HG03432 (cell line): ENCODE data around the gene COMP.

Source experiments
- ATAC-seq: cut with Tn5 transposase; IDR thresholded peaks from one replicate; pipeline ENCODE4 v1.9.1; 2021; ENCODE audit warnings: mild to moderate bottlenecking, moderate library complexity; ENCODE audit not compliant: unreplicated experiment

COMP gene

GRCh38 chr19:18783958-18784785, 6.9 kb downstream of the COMP start:
- no peak for ATAC-seq

GRCh38 chr19:18782559-18783225, 8.4 kb downstream of the COMP start:
- ATAC-seq: no peak

GRCh38 chr19:18781885-18782527, 9.1 kb downstream of the COMP start:
- ATAC-seq: no peak

DNA sequence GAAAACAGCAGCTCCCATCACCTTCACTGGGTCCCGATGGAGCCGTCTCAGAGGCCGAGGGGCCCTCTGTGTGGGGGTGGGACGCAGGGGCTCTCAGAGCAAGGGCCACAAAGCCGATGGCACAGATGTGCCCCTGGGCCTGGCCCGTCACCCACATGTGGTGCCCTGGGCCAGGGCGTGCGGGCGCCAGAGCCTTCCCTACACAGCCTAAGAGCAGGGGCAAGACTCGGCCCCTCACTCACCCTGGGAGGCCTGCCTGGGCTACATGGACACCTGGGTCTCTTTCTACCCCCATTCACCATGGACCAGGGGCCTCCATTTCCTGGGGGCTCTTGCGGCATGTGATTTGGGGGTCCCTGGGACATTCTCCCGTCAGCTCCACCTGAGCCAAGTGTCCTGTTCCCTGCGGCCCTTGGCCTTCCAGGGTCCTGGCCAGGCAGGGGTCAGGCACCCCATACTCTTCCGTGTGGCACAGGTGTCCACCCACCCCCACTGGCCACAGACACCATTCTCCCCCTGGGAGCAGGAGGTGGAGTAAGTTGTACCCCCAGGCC, 10.0 kb downstream of the COMP start:
- no peak for ATAC-seq

DNA sequence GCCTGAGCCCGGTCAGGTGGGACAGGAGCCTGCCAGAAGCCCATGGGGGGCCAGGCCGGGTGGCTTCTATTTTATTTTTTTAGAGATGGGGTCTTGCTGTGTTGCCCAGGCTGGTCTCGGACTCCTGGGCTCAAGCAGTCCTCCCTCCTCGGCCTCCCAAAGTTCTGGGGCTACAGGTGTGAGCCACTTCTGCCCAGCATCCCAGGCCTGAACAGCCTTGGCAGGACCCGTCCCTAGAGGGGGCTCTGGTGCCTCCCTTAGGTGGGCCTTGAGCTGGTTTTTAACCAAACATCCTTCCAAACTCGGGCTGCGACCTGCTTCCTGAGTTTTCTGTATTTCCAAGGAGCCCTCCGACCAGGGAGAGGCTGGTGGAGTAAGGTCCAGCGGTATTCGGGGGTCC, 10.5 kb downstream of the COMP start:
- ATAC-seq: no peak

GRCh38 chr19:18780081-18780480, 11.0 kb downstream of the COMP start:
- no peak for ATAC-seq

- ATAC-seq: no peak
Measured at GRCh38 chr19:18778826-18779495, 12.1 kb downstream of the COMP start.

- no peak for ATAC-seq
Measured at GRCh38 chr19:18778076-18778389, 13.1 kb downstream of the COMP start.

- no peak for ATAC-seq
Measured at GRCh38 chr19:18777301-18778075, 13.6 kb downstream of the COMP start.

- no peak for ATAC-seq
Measured at GRCh38 chr19:18776736-18777135, 14.4 kb downstream of the COMP start.

GRCh38 chr19:18776288-18776594, 14.9 kb downstream of the COMP start:
- ATAC-seq: no peak

DNA sequence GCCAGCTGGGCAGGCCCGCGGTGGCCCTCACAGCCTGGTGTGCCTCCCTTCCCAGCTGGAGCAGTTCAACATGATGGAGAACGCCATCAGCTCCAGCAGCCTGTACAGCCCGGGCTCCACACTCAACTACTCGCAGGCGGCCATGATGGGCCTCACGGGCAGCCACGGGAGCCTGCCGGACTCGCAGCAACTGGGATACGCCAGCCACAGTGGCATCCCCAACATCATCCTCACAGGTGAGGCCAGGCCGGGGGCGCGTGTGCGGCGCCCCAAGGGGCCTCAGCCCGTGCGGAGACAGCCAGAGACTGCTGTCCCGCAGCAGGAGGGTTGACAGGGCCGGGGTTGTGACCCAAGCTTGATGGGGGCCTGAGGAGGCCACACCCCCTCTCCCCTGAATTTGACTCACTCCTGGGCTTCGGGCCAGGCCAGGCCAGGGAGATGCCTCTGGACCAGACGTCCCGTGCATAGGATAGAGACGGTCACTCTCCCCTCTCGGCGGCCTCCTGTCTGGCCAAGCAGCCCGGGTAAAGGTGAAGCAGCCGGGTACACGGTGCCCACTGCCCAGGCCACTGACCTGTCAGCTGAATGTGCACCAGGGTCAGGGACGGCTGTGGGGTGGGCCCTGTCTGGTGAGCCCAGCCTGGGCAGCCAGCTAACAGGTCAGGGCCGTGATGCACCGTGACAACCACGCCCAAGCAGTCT, 15.4 kb downstream of the COMP start:
- no peak for ATAC-seq

- ATAC-seq: no peak
Measured at GRCh38 chr19:18774782-18775444, 16.2 kb downstream of the COMP start.

GRCh38 chr19:18774107-18774506, 17.0 kb downstream of the COMP start:
- ATAC-seq: no peak

GRCh38 chr19:18773682-18774081, 17.4 kb downstream of the COMP start:
- no peak for ATAC-seq

DNA sequence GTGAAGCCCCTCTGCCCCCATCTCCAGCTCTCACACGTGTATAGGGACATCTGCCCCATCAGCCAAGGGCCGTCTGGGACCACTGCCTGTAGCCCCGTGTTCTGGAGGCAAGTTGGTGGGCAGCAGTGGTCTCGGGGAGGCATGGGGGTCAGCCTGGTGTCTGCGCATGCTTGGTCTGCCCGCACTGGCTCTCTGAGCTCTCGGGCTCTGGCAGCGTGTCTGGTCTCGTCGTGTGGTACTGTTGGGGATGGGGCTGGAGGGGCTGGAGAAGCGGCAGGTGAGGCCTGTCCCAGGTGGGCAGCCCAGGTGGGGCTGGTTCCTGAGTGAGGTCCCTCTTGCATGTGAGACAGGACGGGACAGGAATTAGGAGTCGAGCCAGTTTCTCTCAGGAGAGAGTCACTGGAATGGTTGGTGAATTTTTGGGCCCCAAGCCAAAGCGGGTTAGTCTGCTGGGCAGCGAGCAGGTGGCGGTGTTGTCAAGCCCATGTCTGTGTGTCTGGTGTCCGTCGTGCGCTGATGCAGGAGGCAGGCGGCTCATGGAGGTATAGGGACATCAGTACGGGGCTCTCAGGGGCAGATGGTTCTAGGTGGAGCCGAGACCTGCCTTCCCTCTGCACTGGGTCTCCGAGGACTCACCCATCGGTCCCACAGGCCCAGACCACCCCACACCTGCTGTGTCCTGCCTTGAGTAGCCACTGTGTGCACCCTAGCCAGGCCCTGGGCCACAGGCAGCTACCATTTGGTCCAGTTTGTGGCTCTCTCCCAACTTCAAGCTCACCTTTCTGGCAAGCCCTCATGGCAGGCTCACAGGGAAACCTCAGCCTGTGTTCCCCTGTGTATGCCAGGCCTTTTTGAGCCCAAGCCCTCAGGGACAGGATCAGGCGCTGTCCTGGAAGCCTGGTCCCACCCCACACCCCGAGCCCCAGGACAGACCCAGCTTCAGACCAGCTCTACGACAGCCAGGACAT, 18.2 kb downstream of the COMP start:
- ATAC-seq: no peak

- ATAC-seq: no peak
Measured at GRCh38 chr19:18771328-18772242, 19.5 kb downstream of the COMP start.
